GM18867 (cell line): ENCODE measurements around the gene CTBP1.
"Not testable (repeated sequence)": the region's sequence is repeated elsewhere in the genome, so short reads cannot be mapped to it uniquely, and the experiment has no call there.

ENCODE experiments used
- ATAC-seq: cut with Tn5 transposase; IDR thresholded peaks from one replicate; pipeline ENCODE4 v1.9.1; 2021; ENCODE audit warnings: mild to moderate bottlenecking, moderate library complexity; ENCODE audit not compliant: unreplicated experiment

The CTBP1 gene

DNA sequence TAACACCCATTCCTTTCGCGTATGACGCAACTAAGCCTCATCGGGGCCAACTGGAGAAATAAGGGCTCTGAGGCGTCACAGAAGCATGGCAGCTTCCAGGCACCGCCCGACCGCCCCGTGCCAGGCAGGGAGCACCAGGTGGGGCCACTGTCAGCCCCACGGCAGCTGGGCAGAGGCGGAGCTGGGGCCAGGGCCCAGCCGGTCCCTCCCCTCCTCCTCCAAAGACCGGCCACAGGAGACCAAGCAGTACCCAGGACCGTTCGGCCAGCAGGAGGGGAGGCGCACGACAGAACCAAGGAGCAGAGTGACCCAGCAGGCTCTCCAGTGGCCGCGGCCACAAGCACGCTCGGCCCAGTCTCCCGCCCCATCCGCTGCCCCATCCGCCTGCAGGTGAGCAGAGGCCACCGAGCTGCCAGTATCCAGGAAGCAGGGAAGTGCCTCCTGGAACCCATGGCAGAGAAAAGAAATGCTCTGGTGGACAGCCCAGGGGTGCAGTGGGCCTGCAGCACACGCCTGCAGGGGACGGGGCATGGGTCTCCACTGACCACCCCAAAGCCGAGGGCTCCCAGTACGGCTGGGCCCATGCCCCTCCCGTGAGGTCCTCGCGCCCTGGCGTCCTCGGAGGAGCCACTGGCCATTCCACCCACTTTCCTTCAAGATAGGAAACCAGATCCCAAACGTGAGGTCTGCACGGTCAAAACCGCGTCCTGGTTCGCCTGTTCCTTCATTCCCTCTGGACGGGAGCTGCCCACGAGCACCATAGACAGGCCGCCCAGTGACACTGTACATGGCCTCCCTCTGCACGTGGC is 9.6 kb downstream of the CTBP1 start:
- no peak for ATAC-seq

DNA sequence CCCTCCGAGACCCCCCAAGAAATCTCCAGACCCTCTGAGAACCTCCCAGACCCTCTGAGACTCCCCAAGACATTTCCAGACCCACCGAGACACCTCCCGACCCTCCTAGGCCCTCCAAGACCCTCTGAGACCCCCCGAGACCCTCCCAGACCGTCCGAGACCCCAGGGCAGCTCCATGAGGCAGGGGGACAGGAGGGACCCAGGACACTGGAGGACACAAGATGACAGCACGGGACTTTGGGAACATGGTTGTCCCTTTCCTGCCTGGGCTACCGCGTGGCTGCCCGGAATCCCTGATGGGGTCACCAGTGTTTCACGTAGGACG is 10.3 kb downstream of the CTBP1 start:
- no peak for ATAC-seq

DNA sequence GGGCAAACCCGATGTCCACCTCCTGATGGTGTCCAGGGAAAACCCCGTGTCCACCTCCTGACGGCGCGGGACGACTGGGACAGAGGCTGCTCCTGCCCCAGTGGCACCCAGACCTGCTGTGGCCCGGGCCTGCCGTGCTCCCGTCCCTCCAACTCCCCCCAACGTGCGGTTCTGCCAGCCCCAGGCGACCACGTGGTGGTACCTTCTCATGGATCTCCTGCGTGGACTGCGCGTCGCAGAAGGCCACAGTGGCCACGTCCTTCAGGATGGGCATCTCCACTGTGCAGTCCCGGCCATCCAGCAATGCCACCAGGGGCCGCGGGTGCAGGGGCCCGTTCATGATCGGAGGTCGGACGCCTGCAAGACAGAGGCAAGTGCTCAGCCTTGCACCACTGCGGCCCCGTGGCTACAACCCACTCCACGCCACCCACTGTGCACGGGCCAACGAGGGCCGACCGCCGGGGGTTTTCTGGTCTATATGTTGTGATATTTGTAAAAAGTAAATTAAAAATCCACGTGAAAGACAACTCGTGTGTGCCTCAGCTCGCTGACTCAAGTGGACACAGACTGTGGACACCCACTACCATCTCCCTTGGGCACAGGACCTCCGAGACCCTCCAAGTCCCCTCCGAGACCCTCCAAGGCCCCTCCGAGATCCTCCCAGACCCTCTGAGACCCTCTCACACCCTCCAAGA is 10.8 kb downstream of the CTBP1 start:
- no peak for ATAC-seq

DNA sequence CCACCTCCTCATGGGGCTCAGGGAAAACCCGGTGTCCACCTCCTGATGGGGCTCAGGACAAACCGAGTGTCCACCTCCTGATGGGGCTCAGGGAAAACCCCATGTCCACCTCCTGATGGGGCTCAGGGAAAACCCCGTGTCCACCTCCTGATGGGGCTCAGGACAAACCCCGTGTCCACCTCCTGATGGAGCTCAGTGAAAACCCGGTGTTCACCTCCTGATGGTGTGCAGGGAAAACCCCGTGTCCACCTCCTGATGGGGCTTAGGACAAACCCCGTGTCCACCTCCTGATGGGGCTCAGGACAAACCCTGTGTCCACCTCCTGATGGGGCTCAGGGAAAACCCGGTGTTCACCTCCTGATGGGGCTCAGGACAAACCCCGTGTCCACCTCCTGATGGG is 11.7 kb downstream of the CTBP1 start:
- not testable (repeated sequence) for ATAC-seq

DNA sequence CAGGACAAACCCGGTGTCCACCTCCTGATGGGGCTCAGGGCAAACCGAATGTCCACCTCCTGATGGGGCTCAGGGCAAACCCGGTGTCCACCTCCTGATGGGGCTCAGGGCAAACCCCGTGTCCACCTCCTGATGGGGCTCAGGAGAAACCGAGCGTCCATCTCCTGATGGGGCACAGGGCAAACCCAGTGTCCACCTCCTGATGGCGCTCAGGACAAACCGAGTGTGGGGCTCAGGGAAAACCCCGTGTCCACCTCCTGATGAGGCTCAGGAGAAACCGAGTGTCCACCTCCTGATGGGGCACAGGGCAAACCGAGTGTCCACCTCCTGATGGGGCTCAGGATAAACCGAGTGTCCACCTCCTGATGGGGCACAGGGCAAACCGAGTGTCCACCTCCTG is 12.1 kb downstream of the CTBP1 start:
- ATAC-seq = not testable (repeated sequence)

DNA sequence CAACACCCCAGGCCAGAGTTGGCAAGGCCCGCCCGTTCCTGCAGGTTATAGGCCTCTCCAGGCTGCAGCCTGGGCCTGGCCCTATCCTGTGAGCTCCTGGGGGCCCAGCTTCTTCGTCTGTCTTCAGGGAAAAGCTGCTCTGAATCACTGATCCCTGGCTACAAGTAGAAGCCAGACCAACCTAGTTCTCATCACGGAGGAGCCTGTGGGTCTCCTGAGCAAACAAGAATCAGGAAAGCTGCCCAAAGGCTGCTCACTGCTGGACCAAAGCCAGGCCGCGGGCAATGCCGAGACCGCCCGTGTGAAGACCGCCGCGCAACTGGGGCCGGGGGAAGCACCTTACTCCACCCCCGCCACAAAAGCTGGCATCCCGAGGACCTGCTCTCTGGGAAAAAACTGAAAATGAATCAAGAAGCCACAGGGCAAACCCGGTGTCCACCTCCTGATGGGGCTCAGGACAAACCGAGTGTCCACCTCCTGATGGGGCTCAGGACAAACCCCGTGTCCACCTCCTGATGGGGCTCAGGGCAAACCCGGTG is 12.8 kb downstream of the CTBP1 start:
- ATAC-seq = no peak

DNA sequence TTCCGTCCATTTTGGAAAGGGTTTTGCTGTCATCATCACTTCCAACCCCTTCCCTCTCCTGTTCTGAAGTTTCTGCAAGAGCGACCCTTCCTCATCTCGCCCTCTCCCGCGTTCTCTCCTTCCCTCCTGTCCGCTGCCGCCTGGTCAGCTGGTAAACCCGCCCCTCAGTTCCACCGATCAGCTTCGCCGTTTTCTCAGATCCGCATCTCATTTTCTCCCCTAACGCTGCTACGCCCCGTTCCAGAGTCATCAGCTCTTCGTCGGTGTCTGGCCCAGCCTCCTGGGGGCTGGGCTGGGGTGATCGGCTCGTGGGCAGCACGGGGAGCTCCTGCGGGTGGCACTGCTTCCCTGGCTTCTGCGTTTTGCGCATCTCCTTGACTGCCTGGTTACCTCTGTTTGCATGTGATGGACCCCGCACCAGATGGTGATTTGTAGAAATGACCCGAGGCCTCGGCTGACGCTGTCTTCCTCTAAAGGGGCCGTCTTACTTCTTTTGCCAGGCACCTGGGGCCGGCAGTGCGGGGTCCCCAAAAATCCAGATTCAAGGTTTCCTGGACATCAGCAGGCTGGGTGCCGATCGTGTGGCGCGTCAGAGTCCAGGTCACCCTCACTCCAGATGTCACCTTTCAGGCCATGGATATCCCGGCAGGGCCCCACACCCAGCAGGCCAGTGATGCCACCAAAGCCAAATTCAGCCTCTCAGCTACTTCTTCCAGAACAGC is 13.4 kb downstream of the CTBP1 start:
- no peak for ATAC-seq

DNA sequence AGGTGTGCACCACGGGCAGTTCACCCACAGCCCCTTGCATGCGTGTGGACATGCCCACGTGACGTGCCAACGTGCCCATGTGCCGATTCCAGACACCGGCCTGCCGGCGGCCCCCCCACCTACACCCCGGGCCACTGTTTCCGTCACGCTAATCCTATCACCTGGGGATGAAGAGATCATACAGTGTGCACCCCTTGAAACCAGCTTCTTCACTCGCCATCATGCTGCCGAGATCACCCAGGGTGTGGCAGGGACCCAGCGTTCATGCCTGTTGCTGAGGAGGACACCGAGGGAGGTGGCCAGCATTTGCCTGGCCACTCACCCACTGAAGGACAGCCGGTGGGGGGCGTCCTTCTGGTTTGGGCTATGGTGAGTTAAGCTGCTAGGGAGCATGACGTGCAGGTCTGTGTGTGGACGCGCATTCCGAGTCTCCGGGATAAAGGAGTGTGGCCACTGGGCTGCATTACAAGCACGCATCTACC is 14.1 kb downstream of the CTBP1 start:
- ATAC-seq = no peak

DNA sequence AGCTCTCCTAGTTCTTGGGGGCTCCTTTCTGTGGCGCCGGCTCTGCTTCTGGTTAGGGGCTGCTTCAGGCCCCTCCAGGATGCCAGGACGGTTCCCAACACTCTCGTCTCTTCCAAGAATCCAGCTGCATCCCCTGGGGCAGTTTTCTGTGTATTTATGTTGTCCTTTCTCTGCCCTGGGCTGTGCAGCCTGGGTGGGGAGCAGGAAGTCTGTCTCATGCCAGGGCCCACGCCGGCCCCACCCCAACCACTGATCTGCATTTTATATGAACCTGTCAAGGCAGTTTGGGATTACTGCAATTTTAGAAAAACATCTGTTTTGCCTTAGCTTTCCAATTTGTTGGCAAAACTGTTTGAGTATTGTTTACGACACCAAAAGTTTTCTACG is 14.6 kb downstream of the CTBP1 start:
- no peak for ATAC-seq

DNA sequence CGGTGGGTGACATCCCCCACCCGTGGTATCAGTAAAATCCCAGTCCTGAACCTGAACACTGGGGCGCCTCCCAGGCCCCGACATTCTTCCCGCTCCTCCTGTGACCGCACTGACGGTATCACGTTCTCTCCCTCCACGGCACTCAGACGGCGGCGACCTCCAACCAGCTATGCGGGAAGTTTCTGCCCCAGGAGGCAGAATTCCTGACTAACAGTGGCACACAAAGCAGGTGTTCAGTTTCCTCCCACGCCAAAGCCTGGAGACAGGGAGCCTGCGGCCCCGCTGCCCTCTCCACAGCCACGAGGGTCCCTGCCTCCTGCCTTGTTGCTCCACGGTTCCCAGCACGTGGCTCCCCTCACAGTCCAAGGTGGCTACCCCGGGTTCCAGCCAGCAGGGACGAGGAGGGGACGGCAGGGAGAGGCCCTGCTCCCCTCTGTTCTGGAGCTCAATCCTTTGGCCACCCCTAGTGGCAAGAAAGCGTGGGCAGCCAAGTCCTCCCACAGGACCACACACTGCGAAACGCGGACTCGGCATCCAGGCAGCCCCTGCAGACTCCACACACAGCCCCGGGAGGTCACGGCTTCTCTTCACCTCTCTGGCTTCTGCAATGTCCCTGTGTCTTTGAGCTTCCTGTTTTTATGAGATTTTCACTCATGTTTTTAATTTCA is 15.2 kb downstream of the CTBP1 start:
- ATAC-seq = no peak

DNA sequence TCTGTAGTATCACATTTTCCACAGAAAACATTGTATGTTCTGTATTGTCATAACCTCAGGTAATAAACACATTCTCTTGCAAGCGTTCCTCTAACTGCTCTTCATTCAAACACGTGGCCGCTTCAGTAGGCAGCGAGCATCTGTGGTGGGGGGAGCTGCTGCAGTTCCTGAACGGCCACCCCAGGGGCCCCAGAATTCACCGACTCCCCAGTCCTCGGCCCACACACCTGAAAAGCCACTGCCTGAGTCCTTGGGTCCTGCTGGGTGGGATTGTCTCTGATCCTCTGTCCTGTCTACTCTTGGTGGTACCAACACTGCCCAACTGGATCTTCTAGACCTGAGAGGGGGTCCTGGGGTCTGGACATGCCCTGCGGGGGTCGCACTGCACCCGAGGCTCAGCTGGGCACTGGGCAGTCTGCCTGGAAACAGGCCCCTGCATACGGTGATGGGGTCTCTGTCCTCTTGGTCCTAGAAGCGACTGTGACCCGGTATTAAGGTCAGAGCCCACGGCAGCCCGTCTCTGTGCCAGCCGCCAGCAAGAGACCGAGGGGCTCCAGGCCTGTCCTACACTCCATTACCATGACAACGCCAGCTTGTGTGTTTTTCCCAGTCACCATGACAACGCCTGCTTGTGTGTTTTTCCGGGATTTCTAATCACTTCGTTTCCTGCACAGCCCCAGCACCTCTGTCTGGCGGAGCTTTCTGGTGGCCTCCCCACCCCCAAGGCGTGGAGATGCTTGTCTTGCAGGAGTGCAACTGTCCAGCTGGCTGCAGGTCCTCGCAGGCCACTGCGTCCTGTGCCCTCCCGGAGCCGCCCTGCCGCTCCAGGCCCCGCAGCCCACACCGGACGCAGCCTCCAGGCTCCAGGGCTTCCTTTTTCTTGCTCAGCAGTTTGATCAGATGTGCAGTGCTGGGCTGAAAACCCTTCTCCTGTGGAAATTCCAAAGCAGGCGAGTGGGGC is 16.0 kb downstream of the CTBP1 start:
- ATAC-seq = no peak

DNA sequence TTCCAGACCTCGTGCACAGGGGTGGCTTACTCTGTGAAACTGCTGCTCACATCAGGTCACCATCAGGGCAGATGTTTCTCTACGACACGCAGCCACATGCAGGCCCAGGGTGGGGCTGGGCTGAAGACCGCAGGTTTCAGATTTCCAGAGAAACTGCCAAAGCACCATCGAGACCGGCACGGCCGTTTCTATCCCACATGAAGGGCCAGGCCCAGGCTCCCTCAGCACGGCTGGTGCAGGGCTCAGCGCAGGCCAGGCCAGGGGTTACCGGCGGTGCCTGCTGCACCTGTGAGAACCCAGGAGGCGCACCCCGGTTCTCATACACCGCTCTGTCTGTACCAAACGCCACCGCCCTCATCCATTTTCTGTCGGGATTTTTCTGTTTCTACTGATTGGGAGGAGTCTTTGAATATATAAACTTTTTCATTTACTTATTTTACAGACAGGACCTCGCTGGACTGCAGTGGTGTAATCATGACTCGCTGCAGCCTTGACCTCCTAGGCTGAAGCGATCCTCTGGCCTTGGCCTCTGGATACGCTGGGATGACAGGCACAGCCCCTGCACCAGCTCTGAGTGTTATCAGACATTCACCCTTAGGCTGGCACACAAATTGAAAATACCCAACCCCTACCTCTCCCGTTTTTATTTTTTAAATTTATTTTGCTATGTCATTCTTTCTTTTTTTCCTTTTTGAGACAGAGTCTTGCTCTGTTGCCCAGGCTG is 17.1 kb downstream of the CTBP1 start:
- ATAC-seq = no peak

DNA sequence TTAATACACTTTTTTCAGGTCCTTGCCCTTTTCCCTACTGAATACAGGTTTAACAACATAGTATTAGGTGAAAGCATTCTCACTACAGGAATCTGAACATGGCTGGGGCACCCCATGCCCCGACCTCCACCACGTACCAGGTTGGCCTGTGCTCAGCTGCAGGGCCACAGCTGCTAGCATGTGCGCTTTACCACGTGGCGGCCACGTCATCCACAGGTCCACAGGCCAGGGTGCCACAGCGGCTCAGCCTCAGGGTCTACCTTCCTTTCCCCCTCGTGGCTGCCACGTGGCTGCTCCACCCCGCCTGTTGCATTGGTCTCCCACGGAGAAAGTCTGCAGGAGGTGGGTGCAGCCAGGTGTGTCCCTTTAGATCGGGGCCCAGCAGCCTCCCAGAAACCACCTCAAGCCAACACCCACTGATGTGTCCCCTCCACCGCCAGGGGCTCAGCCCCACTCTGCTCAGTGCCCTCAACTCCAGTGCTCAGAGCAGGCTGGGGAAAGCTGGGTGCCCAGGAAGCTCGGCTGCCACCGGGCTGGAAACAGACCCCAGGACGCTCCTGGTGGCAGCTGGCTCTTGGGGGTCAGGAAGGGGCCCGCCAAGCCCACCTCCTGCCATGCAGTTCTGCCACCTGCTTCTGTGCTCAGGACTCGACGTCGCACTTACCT is 17.8 kb downstream of the CTBP1 start:
- no peak for ATAC-seq

DNA sequence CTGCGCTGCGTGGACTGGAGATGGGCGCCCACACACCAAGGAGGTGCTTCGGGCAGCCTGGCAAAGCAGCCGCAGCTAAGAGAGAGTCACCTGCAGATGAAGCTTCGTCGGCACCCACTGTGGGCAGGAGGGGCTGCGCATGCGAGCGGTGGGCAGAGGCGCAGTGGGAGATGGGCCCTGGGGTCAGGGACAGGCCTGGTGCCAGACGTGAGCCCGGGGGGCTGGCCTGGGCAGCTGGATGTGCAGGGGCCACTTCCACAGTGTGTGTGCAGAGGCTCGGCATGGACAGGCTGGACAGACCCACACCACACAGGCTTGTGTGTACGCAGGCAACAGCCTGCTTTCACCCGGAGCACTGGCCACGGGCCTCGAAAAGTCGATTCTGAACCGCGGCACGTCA is 18.6 kb downstream of the CTBP1 start:
- ATAC-seq = no peak

DNA sequence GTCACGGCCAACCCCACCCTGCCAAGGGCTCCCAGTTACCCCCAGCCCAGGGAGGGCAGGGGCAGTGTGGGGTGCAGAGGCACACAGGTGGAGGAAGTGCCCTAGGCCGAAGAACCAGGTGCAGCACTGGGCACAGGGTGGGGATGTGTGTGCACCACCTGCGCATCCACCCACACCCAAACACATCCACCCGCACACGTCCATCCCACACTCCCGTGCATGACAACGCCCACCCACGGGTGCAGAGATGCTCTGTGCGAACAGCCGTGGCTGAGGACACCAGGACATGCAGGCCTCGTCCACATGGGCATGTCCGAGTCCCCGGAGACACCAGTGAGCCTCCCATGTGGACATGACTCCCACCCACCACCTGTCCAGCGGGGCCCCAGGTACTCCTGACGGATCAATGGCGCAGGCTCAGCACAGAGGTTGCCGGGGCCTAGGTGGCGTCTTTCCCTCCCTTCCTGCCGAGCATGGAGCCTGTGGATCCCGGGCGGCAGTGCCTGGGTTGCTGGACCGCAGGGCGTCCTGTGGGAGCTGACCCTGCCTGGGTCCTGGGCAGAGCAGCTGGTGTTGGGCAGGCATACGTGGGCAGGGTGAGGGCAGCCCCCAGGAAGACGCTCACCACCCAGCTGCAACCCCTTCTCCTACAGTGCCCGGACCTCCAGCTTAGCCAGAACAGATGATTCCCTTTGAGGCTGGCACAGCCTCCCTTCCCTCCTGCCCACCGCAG is 19.6 kb downstream of the CTBP1 start:
- no peak for ATAC-seq

DNA sequence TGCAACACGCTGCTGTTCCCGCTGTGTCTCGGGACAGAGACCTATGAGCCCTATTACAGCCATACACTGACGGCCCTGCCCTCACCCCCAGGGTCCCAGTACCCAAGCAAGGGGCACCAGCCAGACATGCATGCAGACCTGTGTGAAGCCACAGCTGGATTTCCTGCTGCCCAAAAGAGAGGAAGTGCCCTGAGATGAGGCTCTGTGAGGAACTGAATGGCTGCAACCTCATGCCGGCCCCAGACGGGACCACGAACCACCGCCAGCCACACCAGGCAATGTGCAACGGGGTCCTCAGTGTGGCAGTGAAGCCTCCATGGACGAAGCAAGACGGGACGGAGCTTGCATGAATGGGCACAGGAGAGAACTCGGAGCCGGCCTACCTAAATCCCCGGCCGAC is 21.1 kb downstream of the CTBP1 start:
- ATAC-seq = no peak

DNA sequence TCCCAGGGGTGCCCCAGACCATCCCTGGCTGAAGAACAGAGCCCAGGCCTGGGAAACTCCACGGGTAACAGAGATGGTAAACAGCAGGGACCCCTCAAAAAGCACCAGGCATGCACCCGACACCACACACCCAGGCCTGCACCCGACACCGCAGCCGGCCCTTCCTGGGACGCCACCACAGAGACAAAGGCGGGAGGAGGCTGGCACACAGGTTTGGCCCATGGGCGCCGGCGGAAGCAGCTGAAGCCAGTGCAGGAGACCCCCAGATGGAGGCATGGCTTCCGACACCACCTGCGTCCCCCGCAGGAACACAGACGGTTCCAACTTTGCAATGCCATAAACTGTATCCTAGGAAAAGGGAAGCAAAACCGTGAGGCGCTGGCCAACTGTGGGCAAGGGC is 22.3 kb downstream of the CTBP1 start:
- no peak for ATAC-seq

DNA sequence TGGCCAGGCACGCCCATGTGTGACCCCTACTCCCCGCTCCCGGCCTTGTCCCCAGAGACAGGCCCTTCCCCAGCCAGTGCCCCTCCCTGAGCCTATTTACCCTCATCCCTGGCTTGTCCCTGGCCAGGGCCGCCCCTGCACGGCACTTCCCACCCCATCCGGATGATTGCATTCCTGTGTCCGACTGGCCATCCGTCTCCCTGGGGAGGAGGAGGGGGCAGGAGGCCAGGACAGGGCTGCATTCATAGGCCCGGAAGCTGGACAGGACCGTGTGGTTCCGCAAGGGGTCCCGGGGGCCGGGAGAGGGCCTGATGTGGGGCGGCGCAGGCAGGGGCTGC is 22.8 kb downstream of the CTBP1 start:
- ATAC-seq = no peak
